Amygdala (tissue), 56 donors: ENCODE results near the gene COMP.

Experiments
- DNase-seq, 56 donors: peaks; one replicate each; lab custom pipeline; 2025; lab: John Stamatoyannopoulos, UW

COMP gene

DNA sequence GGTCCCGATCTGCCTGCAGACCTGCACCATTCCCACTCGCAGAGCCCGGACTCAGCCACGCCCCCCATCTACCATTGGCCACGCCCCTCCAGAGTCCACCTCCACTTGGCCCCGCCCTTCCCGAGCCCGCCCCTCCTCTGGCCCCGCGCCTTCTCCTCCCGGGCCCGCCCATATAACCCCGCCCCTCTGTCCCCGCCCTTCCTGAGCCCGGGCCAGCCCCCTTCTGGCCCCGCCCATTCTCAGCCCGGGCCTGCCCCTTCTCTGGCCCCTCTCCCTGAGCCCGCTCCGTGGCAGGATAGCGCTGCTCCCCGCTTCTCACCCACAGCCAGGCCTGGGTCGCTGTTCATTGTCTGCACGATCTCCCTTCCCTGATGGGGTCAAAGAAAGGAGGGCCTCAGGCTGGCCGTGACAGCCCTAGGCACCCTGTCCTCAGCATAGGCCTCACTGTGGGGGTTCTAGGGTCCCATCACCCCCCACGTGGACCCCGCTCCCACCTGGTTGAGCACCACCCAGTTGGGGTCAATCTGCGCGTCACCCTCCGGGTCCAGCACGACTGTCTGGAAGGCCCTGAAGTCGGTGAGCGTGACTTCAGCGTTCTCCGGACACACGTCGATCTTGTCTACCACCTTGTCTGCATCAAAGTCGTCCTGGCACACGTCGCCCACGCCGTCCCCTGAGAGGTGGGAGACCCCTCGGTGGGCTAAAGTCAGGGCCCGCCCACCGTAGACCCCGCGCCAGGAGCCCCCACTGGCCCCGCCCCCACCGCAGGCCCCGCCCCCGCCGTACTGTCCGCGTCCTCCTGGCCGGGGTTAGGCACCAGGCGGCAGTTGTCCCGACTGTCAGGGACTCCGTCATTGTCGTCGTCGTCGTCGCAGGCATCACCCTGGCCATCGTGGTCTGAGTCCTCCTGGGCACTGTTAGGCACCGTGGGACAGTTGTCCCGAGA is 5.7 kb downstream of the COMP start:
- DNase-seq = peak in 10 of 56 donors; percentile 7 to 68 (median 28)

DNA sequence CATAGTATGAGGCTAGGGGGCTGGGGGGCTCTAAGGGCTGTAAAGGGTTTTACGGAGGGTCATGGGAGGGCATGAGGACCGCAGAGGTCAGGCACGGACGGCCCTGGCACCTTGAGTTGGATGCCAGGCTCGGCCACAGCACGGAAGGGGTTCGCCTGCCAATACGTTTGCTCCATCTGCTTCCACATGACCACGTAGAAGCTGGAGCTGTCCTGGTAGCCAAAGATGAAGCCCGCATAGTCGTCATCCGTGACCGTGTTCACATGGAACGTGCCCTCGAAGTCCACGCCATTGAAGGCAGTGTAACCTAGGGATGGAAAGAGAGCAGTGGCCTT is 6.4 kb downstream of the COMP start:
- DNase-seq = no peak

DNA sequence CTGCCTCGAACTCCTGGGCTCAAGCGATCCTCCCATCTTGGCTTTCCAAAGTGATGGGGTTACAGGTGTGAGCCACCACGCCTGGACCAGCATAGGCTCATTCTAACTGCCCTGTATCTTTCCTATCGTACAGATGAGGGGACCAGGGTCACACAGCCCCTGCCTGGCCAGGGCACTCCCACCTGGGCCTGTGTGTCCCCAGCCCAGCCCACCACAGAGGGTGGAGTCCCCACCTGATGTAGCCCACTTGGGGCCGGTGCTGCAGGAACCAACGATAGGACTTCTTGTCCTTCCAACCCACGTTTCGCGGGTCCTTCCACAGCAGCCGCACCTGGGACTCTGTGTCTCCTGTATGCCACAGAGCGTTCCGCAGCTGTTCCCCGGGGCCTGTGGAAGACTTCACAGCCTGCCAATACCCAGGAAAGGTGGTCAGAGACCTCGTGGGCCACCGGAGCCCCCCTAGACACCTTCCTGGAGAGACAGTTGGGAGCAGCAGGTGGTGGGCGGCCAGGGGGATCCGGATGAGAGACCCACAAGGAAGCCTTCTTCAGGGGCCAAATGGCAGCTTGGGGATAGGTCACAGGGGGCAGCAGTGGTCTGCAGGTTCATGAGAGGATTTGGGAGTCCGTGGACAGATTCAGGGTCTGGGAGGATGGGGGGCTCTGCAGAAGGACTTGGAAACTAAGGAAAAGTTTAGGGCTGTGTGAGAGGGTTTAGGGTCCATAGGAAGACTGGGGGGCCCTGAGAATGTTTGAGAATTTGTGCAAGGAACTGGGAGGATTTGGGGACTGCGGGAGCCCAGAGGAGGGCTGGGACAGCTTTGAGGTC is 6.9 kb downstream of the COMP start:
- no peak for DNase-seq

DNA sequence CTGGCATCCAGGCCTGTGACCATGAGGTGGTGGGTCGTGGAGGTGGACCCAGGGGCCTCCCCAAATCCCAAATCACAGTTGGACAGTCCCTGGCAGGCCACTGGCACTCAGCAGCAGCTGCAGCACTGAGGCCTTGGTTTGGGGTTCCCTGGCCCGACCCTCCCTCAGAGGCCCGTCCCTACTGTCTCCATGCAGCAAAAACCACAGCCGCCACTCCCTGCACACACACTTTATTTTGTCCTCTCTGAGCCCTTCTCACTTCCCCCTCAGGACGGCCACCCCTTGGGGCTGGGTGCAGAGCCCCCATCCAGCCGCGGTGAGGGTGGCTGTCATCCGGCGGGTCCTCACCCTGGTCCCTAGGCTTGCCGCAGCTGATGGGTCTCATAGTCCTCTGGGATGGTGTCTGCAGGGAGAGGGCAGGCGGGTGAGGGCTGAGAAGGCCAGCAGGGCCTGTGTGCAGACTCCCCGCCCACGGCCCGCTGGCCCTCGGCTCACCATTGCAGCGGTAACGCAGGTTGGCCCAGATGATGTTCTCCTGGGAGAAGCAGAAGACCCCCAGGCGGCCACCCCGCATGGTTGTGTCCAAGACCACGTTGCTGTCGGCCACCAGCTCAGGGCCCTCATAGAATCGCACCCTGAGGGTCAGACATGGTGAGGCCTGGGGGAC is 8.4 kb downstream of the COMP start:
- no peak for DNase-seq

DNA sequence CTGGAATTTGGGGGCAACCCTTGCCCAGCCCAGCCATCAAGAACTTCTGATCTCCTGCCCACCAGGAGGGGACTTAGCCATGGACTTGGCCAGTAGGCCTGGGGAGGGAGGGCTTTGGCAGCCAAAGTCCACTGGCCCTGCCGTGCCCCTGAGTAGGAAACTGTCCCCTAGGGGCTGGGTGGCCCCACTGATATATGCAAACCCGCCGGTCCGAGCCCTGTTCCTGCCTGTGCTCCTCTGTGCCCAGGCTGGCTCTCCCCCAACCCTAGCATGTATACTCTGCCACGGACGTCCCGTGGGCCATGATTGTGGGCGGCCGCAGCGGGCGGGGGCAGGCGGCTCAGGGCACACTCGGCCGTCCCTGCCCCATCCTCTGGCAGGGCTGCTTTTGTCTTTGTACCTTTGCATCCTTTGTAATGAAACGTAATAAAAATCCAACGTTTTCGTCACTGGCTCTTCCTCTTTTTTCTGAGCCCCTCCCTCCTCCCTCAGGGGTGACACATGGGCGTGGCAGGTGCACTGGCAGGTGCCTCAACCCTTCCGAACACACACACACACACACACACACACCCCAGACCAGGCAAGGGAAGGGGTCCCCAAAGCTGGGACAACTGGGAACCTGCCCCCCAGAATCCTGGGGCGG is 9.1 kb downstream of the COMP start:
- DNase-seq = no peak

DNA sequence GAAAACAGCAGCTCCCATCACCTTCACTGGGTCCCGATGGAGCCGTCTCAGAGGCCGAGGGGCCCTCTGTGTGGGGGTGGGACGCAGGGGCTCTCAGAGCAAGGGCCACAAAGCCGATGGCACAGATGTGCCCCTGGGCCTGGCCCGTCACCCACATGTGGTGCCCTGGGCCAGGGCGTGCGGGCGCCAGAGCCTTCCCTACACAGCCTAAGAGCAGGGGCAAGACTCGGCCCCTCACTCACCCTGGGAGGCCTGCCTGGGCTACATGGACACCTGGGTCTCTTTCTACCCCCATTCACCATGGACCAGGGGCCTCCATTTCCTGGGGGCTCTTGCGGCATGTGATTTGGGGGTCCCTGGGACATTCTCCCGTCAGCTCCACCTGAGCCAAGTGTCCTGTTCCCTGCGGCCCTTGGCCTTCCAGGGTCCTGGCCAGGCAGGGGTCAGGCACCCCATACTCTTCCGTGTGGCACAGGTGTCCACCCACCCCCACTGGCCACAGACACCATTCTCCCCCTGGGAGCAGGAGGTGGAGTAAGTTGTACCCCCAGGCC is 10.0 kb downstream of the COMP start:
- no peak for DNase-seq

DNA sequence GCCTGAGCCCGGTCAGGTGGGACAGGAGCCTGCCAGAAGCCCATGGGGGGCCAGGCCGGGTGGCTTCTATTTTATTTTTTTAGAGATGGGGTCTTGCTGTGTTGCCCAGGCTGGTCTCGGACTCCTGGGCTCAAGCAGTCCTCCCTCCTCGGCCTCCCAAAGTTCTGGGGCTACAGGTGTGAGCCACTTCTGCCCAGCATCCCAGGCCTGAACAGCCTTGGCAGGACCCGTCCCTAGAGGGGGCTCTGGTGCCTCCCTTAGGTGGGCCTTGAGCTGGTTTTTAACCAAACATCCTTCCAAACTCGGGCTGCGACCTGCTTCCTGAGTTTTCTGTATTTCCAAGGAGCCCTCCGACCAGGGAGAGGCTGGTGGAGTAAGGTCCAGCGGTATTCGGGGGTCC is 10.5 kb downstream of the COMP start:
- no peak for DNase-seq

DNA sequence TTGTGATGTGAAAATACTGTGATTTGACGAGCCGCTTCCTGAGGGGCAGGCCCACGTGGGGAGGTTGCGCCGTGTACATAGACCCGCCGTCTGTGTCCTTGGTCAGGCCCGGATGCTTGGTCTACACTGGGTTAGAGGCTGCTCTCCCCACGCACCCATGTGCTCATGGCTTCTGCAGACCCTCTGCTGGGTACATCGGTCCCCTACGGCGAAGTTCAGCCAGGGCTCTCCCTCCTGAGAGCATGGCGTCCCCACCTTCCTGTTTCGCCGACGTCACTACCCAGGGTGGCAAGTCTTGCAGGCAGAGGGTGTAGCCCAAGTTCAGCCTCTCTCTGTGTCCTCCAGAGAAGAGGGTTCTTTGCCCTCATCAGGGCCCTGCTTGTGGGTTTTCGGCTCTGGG is 11.0 kb downstream of the COMP start:
- DNase-seq = no peak

DNA sequence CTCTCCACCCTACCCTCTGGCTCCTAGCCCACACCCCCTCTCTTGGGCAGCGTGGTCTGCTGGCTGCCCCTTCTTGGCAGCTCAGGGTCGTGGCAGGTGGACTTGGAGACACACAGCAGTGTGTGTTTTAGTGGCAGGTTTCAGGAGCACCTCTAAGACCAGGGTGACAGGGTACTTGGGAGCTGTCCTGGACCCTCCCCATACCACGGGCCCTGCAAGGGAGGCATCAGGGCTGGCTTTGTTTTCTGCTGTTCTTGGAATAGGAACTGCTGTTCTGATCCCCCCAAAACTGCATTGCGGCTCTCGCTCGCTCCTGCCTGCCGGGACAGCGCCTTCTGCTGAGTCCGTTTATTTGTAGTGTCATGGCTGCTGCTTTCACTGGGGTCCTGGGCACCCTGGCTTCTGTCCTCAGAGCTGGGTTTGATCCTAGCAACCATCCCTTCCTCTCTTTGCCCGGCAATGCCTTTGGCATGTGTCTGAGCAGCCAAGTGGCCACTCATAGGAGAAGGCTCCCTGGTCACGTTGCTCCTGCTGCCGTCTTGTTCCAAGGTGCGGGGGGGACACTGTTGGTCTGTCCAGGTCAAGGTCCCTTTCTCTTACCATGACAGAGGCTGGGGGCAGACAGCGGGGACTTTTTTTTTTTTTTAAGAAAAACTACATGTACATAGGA is 12.1 kb downstream of the COMP start:
- no peak for DNase-seq

DNA sequence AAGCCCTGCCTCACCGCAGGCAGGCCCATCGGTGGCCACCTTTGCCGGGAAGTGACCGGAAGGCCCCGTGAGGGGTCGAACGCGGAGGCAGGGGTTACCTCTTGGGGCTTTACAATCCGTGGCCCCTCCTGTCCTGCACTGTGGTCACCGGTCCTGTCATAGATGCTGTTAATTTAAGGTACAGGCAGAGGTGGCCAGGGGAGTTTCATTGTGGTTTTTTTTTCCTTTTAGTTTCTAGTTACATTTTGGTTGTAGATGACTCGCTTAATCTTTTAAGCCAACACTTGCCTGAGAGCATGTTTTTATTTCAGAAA is 13.1 kb downstream of the COMP start:
- DNase-seq = no peak

DNA sequence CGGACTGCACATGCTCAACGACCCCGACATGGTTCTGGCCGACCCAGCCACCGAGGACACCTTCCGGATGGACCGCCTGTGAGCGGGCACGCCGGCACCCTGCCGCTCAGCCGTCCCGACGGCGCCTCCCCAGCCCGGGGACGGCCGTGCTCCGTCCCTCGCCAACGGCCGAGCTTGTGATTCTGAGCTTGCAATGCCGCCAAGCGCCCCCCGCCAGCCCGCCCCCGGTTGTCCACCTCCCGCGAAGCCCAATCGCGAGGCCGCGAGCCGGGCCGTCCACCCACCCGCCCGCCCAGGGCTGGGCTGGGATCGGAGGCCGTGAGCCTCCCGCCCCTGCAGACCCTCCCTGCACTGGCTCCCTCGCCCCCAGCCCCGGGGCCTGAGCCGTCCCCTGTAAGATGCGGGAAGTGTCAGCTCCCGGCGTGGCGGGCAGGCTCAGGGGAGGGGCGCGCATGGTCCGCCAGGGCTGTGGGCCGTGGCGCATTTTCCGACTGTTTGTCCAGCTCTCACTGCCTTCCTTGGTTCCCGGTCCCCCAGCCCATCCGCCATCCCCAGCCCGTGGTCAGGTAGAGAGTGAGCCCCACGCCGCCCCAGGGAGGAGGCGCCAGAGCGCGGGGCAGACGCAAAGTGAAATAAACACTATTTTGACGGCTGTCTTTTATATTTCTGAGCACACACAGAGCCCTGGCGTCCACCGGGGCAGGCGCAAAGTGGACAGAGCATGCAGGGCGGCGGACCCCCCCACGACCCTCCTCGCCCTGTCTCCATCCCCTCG is 13.6 kb downstream of the COMP start:
- DNase-seq = no peak

DNA sequence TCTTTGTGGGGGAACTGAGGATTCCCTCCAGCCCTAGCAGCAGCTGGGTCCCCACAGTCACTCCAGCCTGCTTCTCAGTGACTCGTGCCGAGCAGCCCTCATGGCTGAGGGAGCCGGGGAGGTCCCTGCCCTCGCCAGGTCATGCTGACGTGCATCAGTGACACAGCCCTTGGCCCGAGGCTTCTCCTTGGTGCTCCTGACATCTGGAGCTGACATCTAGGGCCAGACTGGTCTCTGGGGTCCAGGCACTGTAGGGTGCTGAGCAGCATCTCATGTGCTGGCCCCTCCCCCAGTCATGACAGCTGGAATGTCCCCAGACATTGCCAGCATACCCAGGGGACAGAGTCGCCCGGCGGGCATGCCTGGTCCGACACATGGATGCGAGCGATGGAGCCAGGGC is 14.4 kb downstream of the COMP start:
- no peak for DNase-seq

DNA sequence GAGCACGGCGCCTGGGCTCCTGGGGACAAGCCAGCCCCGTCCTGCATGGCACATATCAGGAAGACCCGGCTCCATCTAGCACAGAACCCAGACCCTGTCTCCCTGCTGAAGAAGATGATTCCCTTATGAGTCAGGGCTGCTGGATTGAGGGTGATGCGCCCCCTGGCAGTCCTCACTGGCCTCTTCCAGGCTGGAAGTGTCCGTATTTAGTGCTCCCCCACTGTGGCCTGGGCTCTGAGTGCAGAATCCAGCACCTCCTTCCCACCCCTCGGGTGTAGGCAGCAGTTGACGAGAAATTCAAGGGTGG is 14.9 kb downstream of the COMP start:
- no peak for DNase-seq

DNA sequence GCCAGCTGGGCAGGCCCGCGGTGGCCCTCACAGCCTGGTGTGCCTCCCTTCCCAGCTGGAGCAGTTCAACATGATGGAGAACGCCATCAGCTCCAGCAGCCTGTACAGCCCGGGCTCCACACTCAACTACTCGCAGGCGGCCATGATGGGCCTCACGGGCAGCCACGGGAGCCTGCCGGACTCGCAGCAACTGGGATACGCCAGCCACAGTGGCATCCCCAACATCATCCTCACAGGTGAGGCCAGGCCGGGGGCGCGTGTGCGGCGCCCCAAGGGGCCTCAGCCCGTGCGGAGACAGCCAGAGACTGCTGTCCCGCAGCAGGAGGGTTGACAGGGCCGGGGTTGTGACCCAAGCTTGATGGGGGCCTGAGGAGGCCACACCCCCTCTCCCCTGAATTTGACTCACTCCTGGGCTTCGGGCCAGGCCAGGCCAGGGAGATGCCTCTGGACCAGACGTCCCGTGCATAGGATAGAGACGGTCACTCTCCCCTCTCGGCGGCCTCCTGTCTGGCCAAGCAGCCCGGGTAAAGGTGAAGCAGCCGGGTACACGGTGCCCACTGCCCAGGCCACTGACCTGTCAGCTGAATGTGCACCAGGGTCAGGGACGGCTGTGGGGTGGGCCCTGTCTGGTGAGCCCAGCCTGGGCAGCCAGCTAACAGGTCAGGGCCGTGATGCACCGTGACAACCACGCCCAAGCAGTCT is 15.4 kb downstream of the COMP start:
- no peak for DNase-seq

DNA sequence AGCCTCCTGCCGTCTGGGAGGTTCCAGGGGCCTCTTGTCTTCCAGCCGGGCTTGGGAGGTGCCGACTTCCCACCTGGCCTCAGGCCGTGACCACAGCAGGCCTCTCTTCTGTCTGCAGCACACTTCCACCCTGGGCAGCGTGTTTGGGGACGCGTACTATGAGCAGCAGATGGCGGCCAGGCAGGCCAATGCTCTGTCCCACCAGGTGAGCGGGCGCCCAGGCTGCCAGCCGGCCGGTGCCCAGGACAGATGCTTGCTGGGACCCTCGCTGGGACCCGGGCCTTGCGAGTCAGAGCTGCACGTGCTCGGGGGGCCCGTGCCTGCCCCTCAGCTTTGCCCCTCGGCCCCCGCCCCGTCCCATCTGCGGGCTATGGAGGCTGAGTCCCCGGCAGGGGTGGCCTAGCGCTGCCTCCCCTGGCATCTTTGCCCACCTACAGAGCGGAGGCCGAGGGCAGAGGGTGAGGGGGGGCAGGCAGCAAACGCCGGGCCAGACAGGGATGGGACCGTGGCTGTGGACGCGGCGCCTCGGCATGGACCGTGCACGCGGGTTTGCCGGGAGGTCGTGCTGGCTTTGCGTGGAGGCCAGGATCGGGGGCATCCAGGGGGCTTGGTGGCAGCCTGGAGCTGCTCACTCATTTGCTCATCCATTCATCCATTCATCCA is 16.2 kb downstream of the COMP start:
- DNase-seq = no peak

DNA sequence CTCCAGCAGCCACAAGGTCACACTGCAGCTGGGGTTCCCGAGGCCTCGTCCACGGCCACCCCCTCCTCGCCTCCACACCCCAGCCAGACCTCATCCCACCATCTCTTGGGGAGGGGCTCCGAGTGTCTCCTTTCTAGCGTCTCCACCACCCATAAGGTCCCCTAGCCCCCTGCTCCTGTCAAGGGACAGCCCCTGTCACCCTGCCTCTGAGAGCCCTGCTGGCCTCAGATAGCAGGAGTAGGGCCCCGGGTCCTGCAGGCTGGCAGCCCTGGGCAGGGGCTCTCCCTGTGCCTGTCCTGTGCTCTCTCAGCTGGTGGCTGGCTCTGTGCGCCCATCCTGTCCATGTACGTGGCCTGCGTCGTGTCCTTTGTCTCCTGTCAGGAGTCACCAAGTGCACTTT is 17.0 kb downstream of the COMP start:
- no peak for DNase-seq

DNA sequence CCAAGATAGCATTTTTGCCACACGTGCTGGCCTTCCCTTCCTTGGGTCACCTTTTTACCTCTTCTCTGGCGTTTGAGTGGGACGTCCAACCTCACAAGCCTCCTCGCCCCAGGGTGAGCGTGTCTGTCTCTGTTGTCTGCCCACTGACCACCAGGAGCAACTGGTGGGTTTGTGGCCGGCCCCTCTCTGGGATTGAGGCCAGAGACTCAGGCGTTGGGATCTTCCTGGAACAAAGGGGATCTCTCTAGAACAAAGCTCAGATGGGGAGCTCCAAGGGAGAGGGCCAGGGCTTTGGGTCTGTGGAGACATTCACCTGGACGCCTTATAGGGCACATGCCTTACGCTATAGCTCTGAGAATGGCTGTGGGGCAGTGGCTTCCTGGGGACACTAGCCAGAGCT is 17.4 kb downstream of the COMP start:
- DNase-seq = no peak
